Uterus (tissue), 4 donors: ENCODE results near the gene SGK2. TPM values are rescaled to one million over a fixed set of nuclear protein-coding genes. Genes with fewer than 3 reads are reported as not detected.
"Not testable (repeated sequence)": the region's sequence is repeated elsewhere in the genome, so short reads cannot be mapped to it uniquely, and the experiment has no call there.

Source experiments
- DNase-seq, 2 donors: peaks; one replicate each; pipeline ENCODE4 v3.0.0-alpha.2; 2019 to 2020
- H3K27ac ChIP-seq, 2 donors: fragments of 200-600 bp; sonication (generic); 1 replicate in 1 of 2; 2 replicates in 1 of 2; pipeline ENCODE4 v1.5.1; 2016 to 2018
- H3K27me3 ChIP-seq, 2 donors: fragments of 200-600 bp; sonication (generic); one replicate each; pipeline ENCODE4 v1.5.1; 2018 to 2019; ENCODE audit warnings: control low read depth in 1 of 2
- H3K36me3 ChIP-seq, 2 donors: fragments of 200-600 bp; sonication (generic); one replicate each; pipeline ENCODE4 v1.5.1; 2019; ENCODE audit warnings: control low read depth in 1 of 2
- H3K4me1 ChIP-seq, 2 donors: fragments of 200-600 bp; sonication (generic); one replicate each; pipeline ENCODE4 v1.5.1; 2018 to 2019; ENCODE audit warnings: control low read depth in 1 of 2
- H3K4me3 ChIP-seq, 2 donors: fragments of 200-600 bp; sonication (generic); 1 replicate in 1 of 2; 2 replicates in 1 of 2; pipeline ENCODE4 v1.5.1; 2018 to 2019; ENCODE audit warnings: mild to moderate bottlenecking in 1 of 2
- H3K9me3 ChIP-seq, 2 donors: fragments of 200-600 bp; sonication (generic); one replicate each; pipeline ENCODE4 v1.5.1; 2019; ENCODE audit warnings: control low read depth in 1 of 2
- POLR2A ChIP-seq, 2 donors: fragments of 450-650 bp; IDR thresholded peaks; one replicate each; pipeline ENCODE4 v1.6.1; 2016; ENCODE audit warnings: antibody characterized with exemption in 2 of 2, mild to moderate bottlenecking in 1 of 2, moderate library complexity in 1 of 2
- intact Hi-C: fragments of 100-400 bp; cut with DNase I; formaldehyde crosslinking; loops from one replicate; pipeline ENCODE4 v1.15.1; 2023; ENCODE audit warnings: low total_unique reads
- total RNA-seq, 4 donors: library from RNA; depleted of rRNA in 3 of 4; stranded (reverse); fragments of >200 nt in 3 of 4; gene quantifications; one replicate each; pipeline versions ENCODE4 v1.1.0 to v1.2.4, GENCODE V29; 2014 to 2023
- TF ChIP-seq, protein P1 (sequence below), 4 experiments: fragments of 200-600 bp in 2 of 4; fragments of 450-650 bp in 2 of 4; sonication (generic) in 2 of 4; IDR thresholded peaks; one replicate each; pipeline ENCODE4 v1.5.1; 2016 to 2019; ENCODE audit warnings: antibody characterized with exemption in 4 of 4, mild to moderate bottlenecking in 2 of 4, moderate library complexity in 1 of 4
- donor health status: DM: yes; HTN: yes; CAD: no.

Gene SGK2
- total RNA-seq, 4 donors from 2014 or later = 0.77 to 5.9 (median 2.4) TPM; not detected in 1

DNA sequence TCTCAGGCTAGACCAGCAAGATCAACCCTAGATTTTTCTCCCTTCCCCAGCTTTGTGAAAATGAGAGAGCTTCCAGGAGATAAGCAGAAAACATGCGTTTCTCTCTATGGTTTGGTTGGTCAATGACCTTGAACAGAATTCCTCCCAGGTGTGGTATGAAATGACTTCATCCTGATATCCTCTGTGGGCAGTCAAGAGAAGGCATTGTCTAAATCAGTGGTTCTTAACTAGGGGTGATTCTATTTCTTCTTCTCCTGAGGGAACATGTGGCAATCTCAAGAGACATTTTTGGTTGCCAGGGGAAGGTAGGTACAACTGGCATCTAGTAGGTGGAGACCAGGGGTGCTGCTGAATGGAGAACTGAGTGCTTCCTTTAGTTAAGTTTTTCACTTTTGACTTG lies 44.3 kb downstream of the SGK2 start:
- TF ChIP-seq, protein P1, sequence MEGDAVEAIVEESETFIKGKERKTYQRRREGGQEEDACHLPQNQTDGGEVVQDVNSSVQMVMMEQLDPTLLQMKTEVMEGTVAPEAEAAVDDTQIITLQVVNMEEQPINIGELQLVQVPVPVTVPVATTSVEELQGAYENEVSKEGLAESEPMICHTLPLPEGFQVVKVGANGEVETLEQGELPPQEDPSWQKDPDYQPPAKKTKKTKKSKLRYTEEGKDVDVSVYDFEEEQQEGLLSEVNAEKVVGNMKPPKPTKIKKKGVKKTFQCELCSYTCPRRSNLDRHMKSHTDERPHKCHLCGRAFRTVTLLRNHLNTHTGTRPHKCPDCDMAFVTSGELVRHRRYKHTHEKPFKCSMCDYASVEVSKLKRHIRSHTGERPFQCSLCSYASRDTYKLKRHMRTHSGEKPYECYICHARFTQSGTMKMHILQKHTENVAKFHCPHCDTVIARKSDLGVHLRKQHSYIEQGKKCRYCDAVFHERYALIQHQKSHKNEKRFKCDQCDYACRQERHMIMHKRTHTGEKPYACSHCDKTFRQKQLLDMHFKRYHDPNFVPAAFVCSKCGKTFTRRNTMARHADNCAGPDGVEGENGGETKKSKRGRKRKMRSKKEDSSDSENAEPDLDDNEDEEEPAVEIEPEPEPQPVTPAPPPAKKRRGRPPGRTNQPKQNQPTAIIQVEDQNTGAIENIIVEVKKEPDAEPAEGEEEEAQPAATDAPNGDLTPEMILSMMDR (IDR thresholded peaks at IDR 0.05) = no peak
- TF ChIP-seq POLR2A (IDR thresholded peaks at IDR 0.05) = no peak
- H3K27ac ChIP-seq = no peak overlapping the region
- DNase-seq = no peak
- no peaks in the 10 kb centered on the region for H3K27me3 ChIP-seq
- no peak overlapping the region for H3K4me3 ChIP-seq
- no peaks in the 10 kb centered on the region for H3K4me1 ChIP-seq
- H3K36me3 ChIP-seq = no peaks in the 10 kb centered on the region
- no peaks in the 10 kb centered on the region for H3K9me3 ChIP-seq
- intact Hi-C loops = no loop called here

DNA sequence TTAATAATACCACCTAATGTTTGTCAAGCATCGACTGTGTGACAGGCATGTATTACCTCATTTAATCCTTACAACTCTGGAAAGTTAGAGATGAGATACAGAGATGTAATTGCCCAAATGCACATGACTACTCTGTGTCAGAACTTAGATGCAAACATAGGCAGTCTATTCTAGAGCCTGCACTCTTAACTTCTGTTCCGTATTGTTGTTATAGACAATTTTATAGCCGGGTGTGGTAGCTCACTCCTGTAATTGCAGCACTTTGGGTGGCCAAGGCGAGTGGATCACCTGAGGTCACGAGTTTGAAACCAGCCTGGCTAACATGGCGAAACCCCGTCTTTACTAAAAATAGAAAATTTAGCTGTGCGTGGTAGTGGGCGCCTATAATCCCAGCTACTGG lies 46.9 kb downstream of the SGK2 start:
- Histone ChIP-seq H3K9me3 (no peaks in the 10 kb centered on the region), H3K27me3 (no peaks in the 10 kb centered on the region), H3K4me3 (no peak overlapping the region), H3K27ac (no peak overlapping the region), H3K36me3 (no peaks in the 10 kb centered on the region), H3K4me1 (no peaks in the 10 kb centered on the region)
- intact Hi-C loops = no loop called here
- DNase-seq = no peak
- TF ChIP-seq, protein P1 (IDR thresholded peaks at IDR 0.05) = no peak

DNA sequence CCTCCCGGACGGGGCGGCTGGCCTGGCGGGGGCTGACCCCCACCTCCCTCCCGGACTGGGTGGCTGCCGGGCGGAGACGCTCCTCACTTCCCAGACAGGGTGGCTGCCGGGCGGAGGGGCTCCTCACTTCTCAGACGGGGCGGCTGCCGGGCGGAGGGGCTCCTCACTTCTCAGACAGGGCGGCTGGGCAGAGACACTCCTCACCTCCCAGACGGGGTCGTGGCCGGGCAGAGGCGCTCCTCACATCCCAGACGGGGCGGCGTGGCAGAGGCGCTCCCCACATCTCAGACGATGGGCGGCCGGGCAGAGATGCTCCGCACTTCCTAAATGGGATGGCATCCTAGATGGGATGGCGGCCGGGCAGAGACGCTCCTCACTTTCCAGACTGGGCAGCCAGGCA lies 48.5 kb downstream of the SGK2 start:
- H3K4me1 ChIP-seq, H3K36me3 ChIP-seq, H3K4me3 ChIP-seq, DNase-seq, H3K9me3 ChIP-seq, H3K27ac ChIP-seq, intact Hi-C loops, H3K27me3 ChIP-seq: not testable (repeated sequence)

DNA sequence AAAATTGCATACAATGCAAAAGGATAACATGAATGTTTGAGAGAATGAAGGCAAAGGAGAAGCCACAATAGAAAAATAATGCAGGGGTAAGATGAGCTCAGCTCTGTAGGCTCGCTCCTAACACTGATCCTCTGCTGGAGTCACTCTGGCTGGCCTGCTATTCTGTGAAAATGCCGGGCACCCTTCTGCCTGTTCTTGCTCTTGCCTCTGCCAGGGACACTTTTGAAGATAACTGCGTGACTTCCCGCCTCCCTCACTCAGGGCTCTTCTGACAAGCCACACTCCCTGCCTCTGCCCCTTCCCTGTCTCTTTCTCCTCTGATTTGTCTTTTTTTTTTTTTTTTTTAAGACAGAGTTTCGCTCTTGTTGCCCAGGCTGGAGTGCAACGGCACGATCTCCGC lies 72.8 kb downstream of the SGK2 start:
- no peaks in the 10 kb centered on the region for H3K36me3 ChIP-seq

More for the DNA sequence above, 72.8 kb downstream of the SGK2 start:
- H3K27me3 ChIP-seq = no peaks in the 10 kb centered on the region
- H3K27ac ChIP-seq = no peak overlapping the region
- intact Hi-C loops = no loop called here
- no peaks in the 10 kb centered on the region for H3K9me3 ChIP-seq
- H3K4me1 ChIP-seq = no peaks in the 10 kb centered on the region
- no peak for DNase-seq
- TF ChIP-seq, protein P1 (IDR thresholded peaks at IDR 0.05) = no peak
- TF ChIP-seq POLR2A (IDR thresholded peaks at IDR 0.05) = no peak
- no peak overlapping the region for H3K4me3 ChIP-seq

Other genes with a start within 250 kb of the SGK2 start
- 100 to 1,000 TPM in 3 of 4 donors, 10 to 100 TPM in 1; 60.3 to 153 (median 112) TPM for gene SRSF6, start 101.1 kb upstream of the SGK2 start, total RNA-seq
- 10 to 100 TPM; 19.0 to 30.0 (median 27.6) TPM for gene L3MBTL1, start 51.3 kb upstream of the SGK2 start, total RNA-seq
- gene IFT52, start 31.9 kb downstream of the SGK2 start, total RNA-seq = 10 to 100 TPM; 39.1 to 64.0 (median 43.0) TPM
- 1 to 10 TPM in 1 of 4 donors, under 1 TPM in 1, not detected in 2; 0.29 to 5.2 TPM for gene MYBL2, start 108.1 kb downstream of the SGK2 start, total RNA-seq
- not detected for gene GTSF1L, start 168.0 kb downstream of the SGK2 start, total RNA-seq